ENCODE results near the gene NFKBIE.

- TF ChIP-seq CTCF (IDR thresholded peaks at IDR 0.05; ENCODE audit: insufficient read depth, low read depth, low read length) = no peak
- TF ChIP-seq EZH2 (IDR thresholded peaks at IDR 0.05; ENCODE audit: insufficient read depth, low read length) = no peak
Measured at GRCh38 chr6:44256775-44257024, 8.7 kb downstream of the NFKBIE start.
